T-helper 1 cell (primary cell): Measurements from ENCODE around the gene MYH9.
A peak's percentile ranks its signal among the peaks of the same experiment; 100 is the strongest.

Experiments
- DNase-seq, 5 donors: peaks; one replicate each; pipeline ENCODE4 v3.0.0-alpha.2; 2012 to 2020

MYH9 gene

GRCh38 chr22:36329254-36330078 lies 58.3 kb downstream of the MYH9 start:
- DNase-seq: peak in 4 of 5 donors; percentile 51 to 77 (median 64)

- no peak for DNase-seq
These were observed 59.0 kb downstream of the MYH9 start for GRCh38 chr22:36328635-36329253.

- no peak for DNase-seq
These were observed 59.7 kb downstream of the MYH9 start for GRCh38 chr22:36327922-36328551.

- DNase-seq: no peak
These were observed 61.3 kb downstream of the MYH9 start for GRCh38 chr22:36326178-36327161.

- no peak for DNase-seq
These were observed 62.4 kb downstream of the MYH9 start for GRCh38 chr22:36325154-36326031.

GRCh38 chr22:36324414-36324813 lies 63.4 kb downstream of the MYH9 start:
- no peak for DNase-seq

GRCh38 chr22:36323855-36324331 lies 63.9 kb downstream of the MYH9 start:
- DNase-seq: no peak

- no peak for DNase-seq
These were observed 64.4 kb downstream of the MYH9 start for GRCh38 chr22:36323182-36323854.

GRCh38 chr22:36322602-36322915 lies 65.2 kb downstream of the MYH9 start:
- DNase-seq: no peak

GRCh38 chr22:36321797-36322601 lies 65.8 kb downstream of the MYH9 start:
- no peak for DNase-seq

GRCh38 chr22:36320553-36320952 lies 67.2 kb downstream of the MYH9 start:
- no peak for DNase-seq

- DNase-seq: no peak
These were observed 67.9 kb downstream of the MYH9 start for GRCh38 chr22:36319595-36320497.

- no peak for DNase-seq
These were observed 69.3 kb downstream of the MYH9 start for GRCh38 chr22:36318442-36318841.

- DNase-seq: no peak
These were observed 70.0 kb downstream of the MYH9 start for GRCh38 chr22:36317658-36318271.

GRCh38 chr22:36316419-36316818 lies 71.3 kb downstream of the MYH9 start:
- DNase-seq: no peak

GRCh38 chr22:36315325-36315724 lies 72.4 kb downstream of the MYH9 start:
- no peak for DNase-seq

- DNase-seq: no peak
These were observed 76.2 kb downstream of the MYH9 start for GRCh38 chr22:36311386-36312085.

GRCh38 chr22:36308880-36309279 lies 78.9 kb downstream of the MYH9 start:
- no peak for DNase-seq
